Activated T-helper 1 cell treated with anti-CD3 and anti-CD28 coated beads, Interleukin-2, amount 50 U/mL, for 16 hours (primary cell): ENCODE data around the gene CCDC15.

ENCODE experiments used
- DNase-seq, 2 donors: peaks; one replicate each; pipeline ENCODE4 v3.0.0-alpha.2; 2020; ENCODE audit warnings: low read depth in 1 of 2, low spot score in 1 of 2

Gene CCDC15

DNA sequence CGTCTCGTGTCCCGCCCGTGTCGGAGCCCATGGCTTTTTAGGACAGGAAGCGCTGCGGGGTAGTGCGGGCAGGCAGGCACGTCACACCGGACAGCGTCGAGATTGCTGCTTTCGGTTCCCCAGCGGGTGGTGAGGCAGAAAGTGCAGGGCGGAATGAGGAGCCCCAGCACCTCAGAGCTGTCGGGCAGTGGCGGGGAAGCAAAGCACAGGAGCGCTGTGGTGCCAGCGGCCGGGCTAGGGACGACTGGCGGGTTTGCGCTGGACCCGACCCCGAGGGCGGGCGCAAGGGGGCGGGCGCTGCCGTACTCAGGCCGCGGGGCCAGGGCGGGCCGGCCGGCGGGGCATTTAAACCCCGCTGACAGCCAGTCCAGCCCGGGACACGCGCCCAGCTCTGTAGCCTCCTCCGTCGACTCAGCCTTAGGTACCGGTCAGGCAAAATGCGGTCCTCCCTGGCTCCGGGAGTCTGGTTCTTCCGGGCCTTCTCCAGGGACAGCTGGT lies 109.0 kb downstream of the CCDC15 start, which contains the start of gene SLC37A2:
Gene SLC37A2, plus strand, starts transcription at position 375 of the 498 bp plus-strand sequence. Its CDS starts 63 bp downstream, at position 438.
- no peak for DNase-seq

DNA sequence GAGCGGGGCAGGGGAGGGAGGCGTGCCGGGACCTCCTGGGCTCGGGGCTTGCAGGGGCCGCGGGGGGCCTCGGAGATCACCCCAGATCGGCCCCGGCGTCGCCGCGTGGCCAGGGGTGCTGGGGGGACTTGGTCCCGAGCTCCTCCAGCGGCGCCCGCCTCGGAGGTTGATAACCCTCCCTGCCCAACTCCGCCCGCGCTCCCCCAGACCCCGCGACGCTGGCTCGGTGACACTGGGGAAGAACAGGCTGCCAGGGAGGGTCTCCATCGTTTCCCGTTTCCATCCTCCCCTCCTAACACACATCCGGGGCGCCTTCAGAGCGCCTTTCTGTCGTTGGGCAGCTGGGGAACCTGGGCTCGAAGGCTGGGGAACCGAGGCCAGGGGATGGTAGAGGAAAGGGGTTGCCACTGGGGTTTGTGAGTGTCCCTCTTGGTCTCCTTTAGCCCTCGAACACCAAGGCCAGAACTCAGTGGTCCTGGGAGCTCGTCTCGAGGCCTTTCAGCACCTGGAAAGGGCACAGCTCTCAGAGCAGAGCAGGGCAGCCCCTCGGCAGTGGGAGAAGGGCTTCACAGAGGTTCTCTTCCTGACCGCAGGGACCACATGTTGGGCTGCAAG lies 109.5 kb downstream of the CCDC15 start:
- no peak for DNase-seq

DNA sequence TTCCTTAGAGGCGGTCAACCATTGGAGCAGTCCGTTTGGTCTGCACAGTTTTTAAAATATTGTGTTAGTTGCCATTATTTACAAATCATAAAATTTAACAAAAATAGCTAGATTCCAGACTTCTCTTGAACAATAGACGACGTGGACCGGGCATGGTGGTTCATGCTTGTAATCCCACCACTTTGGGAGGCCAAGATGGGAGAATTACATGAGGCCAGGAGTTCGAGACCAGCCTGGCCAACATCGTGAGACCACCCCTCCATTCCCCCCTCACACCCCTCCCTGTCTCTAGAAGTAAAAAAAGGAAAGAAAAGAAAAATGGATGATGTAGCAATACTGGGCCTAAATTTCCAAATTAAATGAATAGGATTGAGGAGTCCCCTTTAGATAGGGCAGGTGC lies 110.1 kb downstream of the CCDC15 start:
- DNase-seq, result no peak

DNA sequence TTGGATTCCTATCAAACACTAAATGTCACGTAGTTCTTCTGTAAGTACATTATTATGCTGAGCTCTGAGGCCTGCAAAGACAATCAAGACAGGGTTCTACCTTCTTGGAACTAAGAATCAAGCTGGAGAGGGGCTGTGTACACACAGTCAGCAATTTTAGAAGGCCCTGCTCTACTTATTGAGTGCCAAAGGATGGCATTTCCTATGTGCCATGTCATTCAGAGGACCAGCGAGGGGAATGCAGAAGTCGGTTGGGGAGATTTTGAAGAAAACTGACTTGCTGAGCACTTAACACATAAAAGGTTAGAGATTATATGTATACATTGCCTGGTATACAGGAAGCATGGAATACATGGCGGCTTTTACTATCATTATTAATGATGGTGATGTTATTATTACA lies 114.4 kb downstream of the CCDC15 start:
- DNase-seq, result no peak

DNA sequence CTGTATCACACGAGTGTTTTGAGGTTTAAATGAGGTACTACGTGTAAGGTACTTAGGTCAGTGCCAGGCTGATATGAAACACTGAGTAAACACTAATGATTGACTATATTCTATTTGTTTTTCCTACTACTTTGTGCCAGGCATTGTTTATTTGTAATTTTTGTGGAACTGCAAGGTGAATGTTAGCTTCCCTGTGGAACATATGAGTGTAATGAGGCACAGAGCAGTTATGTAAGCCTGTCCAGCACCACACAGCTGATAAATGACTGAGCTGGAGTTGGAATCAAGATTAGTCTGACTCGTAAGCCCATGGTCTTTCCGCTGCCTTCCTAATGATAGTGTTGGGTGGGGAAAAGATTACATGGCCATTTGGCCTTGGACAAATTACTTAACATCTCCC lies 115.0 kb downstream of the CCDC15 start:
- DNase-seq, result no peak

DNA sequence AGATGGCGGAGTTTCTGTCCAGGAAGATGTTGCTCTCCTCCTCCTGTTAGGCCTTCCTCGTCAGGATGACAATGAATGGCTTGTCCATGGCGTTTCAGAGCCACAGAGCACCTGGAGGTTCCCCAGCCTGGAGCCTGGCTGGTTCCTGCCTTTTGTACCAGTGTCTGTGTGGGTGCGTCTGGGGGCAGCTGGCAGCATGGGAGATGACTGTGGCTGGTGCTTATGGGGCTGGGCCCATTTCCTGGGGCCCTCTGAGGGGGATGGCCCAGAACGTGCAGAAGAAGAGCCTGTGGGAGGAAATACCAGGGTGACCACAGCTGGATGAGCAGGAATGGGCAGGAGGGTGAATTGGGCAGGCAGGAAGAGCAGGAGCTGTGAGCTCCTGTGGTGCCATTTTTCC lies 115.8 kb downstream of the CCDC15 start:
- DNase-seq, result no peak

DNA sequence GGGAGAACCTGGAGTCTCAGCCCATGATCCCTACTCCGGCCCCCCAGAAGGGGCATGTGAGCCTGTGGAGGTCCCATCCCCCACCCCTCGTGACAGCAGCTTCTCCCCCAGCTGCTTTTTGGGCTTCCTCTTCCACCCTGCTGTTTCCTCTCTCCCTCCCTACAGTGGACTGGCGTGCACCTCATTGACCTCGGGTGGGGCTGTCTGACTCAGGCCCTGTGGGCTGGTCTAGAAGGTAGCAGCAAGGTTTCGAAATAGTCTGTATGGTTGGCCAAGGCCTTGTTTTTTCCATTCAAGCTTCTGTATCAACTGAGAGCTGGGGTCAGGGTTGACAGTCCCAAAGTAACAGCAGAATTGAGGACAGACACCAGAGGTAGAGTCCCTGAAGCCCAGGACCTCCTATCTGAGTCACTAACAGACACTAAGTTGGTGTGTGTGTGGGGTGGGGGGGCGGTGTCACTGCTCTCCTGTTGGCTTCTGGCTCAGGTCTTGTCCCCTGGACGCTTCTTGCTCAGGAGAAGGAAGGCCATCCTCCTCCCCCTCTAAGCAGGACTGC lies 116.8 kb downstream of the CCDC15 start:
- no peak for DNase-seq

DNA sequence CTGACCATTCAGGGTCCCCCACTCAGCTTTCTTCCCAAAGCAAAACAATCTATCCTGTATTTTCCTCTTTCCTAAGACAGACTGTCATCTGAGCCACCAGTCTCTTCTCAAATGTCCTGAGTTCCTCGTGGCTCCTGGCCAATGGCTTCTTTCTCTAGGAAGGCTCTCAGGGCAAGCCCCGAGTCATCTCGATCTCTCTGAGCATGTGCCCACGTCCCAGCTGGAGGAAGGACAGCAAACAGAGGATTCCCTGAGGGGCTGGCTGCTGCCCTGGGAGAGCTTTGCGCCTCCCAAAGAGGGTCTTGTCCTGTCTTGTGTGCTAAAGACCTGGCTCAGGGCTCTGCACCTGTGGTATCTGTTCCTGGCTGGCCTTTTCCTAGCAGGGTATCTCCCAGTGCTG lies 117.4 kb downstream of the CCDC15 start:
- DNase-seq, result no peak

DNA sequence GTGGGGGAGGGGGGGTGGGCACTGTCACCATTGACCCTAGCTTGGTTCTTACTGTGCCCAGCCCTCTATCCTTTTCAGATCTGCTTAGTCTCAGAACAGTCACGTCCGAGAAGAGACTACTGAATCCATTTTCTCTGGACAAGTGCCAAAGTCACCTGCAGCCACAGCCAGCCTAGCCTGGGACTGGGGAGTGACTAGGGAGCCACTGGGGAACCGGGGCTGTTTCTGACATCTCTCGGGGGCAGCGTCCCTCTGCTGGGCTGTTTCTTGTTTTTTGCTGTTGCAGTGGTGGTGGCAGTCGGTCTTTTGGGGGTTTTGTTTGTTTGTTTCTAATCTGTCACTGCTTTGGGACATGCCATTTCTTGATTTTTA lies 117.8 kb downstream of the CCDC15 start:
- DNase-seq, result no peak

DNA sequence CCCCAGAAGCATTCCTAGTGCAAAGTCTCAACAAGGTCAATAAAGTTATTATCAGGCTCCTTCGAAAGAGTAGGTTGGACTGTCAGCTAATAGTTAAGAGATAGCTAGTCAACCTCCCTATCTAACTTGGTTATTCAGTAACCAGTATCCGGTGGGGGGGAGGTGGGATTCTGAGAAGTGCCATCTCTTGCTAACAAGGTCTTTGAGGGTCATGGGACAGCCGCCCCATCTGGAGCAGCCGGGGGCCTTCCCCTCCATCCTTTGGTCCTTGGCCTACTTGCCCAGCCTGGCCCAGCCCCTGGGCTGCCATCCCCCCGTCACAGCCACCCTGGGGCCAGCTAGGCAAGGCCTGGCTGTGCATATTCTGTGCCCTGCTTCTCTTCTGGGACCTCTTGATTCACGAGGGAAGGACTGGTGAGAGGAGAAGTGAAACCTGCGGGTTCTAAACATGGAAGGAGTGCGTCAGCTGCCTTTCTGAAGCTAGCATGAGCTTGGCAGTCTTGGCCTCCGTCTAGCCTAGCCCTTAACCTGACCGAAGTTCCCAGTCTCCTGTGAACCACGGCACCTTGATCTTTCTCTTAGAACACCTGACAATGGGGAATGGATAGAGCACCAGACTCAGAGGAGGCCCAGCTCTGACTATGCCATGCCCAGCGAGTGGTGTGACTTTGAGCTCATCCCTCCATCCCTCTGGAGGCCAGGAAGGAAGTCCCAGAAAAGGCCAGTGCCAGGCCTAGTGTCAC lies 118.4 kb downstream of the CCDC15 start:
- DNase-seq, result no peak

DNA sequence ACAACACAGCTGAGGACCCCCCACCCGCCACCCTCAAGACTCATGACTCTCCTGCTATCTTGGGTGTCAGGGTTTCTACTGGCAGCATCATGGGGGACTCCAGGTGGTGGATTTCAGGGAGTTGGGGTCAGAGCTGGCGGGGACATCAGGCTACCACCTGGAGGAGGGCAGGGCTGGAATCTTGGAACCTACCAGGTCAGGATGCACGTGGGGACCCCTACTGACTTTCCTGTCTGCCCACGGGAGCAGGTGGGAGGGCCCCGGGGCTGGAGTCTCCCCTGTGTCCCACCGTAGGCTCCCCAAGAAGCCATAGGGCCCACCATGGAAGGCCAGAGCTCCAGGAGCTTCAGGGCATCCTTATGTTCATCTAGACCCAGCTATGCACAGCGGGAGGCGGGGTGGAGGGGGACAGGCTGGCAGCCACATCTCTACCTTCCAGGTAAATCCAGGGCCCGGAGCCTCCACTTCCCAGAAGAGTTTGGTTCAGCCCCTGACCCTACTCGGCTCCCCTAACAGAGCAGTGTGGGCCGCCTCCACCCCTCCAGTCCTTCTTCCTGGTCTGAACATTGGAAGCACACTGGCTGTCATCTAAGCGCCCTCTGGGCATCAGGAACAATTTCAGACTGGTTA lies 119.1 kb downstream of the CCDC15 start:
- DNase-seq, result no peak

DNA sequence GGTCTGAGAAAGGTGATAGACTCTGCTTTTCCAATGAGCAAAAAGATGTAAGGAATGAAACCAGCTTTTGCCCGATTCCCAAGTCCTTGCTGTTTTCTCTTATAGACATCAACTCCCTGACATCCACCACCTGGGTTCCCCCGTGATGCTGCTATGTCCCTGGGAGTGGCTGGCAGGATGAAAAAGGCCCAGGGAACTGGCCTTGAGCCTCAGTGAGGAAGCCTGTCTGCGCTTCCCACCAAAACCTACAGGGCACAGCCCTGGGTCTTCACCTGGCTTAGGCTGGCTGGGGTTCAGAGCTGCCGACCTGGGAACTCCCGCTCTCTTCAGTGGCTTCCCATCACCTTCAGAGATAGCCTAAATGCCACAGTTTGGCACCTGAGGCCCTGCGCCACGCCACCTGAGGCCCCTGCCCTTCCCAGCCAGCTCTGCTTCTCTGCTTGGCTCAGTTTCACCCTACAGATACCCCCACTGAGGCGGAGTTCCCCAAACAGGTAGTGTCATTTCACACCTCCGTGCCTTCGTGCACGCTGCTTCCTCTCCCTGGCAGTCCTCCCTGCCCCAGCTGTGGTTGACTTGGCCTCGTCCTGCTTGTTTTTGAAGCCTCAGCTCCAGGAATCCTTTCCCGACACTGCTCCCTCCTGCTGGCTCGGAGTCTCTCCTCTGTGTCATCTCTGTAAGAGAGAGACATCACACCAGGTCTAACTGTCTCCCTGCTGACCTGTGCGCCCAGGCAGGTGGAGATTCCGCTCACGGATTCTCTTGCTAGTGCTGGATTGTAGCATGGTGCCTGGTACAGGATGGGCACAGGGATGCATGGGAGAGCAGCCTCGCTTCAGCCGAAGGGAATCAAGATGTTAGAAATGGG lies 119.8 kb downstream of the CCDC15 start:
- DNase-seq, result no peak

DNA sequence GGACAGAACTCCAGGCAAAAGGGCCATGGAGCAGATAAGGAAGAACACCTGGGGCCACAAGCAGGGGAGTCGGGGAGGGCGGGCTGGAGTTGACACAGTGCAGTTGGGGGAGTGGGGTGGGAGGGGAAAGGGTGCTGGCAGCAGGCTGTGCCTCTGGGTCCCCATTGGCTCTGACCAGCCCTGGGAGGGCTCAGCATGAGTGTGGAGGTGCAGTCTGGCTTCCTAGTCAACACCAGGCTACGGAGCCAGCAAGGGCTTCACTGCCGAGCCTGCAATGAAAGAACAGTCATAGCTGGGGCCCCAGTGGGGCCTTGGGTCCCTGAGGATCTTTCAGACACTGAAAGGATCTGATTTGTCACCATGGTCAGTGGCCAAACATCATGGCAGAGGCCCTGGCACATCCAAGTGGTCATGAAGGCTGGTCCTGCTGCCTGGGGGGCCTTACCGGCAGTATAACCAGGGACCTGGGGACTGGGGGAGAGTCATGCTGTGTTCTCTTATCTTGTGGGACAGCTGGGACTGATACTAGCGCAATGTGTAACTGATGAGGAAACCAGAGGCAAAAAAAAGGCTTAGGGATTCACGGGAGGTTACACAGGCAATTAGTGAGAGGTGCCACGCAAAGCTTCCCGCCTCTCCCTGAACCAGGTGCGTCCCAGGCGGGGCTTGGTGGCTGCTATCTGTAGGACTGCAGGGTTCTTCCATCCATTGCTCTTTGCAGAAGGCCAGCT lies 120.7 kb downstream of the CCDC15 start:
- no peak for DNase-seq

DNA sequence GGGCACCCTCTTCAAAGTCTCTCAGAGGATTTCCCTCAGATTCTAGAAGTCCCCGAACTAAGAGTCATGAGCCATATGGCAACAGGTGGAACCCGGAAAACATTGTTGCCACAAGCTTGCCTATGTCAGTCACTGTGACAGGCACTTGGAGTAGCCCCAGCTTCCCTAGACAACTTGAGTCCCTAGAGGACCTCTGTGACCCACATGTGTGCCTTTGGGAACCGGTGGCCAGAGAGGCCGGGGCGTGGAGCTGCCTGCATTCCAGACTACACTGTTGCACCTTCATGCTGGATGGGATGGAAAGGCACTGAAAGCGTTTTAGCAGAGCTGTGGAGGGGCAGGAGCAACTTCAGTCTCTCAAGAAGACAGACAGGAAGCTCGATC lies 121.2 kb downstream of the CCDC15 start:
- DNase-seq, result no peak

DNA sequence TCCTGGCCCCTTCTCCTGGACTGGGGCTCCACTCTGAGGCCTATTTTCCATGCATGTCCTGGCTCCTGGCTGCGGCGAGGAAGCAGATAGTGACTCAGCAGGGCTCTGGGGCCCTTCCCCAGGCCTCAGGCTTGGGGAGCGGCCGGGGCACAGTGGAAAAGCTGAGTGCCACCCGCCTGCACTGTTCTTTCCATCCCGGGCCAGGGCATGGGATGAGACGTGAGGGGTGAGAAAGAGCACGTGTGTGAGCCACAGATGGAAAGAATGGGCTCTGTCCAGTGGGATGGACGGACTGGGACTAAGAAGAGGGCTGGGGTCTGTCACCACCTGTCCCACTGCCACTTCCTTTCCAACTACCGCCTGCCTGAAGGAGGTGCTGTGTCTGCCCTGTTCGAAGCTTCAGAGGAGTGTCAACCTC lies 121.9 kb downstream of the CCDC15 start:
- DNase-seq, result no peak

DNA sequence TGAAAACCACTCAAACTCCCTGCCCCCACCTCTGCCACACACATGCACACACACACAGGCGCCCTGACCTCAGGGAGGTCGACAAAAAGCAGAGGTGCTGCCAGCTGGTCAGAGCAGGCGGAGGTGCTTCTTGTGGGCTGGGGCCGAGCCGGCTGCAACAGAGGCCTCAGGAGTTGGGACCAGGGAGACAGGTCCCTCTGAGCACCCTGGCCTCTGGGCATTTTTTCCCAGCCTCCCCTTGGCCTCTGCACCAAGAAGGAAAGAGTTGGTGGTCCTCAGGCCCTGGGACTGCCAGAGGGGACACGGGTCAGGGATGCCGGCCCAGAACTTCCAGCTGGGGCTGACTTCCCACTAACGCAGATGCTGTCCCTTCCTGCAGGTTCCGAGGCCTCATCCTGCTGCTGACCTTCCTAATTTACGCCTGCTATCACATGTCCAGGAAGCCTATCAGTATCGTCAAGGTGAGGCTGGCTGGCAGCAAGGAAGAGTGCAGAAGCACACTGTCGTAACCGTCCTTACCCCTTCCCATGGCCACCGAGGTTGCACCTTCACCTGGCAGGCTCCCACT lies 122.5 kb downstream of the CCDC15 start:
- DNase-seq, result no peak

DNA sequence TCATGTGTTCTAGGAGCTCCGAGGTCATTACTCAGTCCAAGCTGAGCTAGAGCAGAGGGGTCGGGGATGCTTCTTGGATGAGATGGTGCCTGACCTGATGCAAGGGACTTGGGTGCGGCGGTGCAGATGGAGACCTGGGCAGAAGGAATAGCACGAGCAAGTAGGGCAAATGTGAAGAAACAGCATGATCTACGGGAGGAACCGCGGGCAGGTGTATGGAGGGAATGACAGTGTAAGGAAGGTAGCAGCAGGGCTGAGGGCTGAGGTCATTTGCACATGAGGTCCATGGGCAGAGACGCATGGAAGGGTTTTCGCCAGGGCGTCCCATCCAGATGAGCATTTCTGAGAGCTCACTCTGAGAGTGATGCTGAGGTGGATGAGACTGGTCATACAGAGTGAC lies 124.0 kb downstream of the CCDC15 start:
- no peak for DNase-seq

DNA sequence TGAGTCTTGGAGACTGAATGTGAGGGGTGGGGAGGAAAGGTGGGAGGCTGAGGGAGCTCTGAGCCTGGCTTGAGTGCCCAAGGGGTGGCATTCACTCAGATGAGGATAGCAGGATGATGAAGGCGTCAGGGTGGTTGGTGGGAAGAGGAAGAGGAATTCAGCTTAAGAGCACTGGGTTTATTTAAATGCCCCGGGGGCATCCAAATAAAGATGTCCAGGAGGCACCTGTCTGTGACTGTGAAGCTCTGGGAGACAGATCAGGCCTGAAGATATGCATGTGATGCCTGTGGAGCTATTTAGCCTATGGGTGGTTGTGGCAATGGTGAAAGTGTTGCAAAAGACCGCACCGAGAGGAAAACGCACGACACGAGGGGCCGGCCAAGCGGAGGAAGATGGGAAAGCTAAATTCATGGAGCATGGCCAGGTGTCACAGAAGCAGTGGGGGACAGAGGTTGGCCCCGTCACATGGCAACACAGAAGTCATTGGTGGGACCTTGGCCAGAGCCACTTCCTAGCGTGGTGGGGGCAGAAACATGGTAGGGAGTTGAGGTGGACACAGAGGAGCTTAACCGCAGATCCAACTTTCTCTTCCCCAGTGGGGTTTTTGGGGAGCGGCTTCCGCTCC lies 124.6 kb downstream of the CCDC15 start:
- no peak for DNase-seq

DNA sequence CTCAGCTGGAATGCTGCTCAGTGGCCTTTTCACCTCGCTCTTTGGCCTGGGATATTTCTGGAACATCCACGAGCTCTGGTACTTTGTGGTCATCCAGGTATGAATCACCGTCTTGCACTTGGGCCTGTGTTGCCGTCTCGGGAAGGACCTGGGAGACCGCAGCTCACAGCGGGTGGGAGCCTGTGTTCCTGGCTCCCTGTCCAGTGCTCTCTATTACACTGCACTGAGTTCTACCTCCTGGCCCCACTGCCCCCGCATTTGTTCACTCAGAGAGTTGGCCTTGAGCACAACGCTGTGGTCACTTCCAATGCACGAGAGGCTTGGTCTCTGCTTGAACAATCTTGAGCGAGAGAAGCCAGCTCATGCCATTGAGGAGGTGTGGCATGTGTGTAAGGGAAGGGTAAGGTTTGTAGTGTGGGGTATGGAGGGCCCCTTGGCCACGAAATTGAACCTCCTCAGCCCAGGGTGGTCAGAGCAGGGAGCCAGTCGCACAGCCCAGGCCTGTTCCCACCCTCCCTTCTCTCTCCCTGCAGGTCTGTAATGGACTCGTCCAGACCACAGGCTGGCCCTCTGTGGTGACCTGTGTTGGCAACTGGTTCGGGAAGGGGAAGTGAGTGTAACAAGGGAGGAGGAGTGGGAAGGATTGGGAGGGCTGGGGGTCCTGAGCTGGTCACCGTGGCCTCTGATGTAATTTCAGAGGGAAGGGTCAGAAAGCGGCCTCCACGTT lies 125.3 kb downstream of the CCDC15 start:
- no peak for DNase-seq
